Upper lobe of right lung (tissue), 1 donor: ENCODE measurements around the gene OR56A4. TPM values are rescaled to one million over a fixed set of nuclear protein-coding genes. Genes with fewer than 3 reads are reported as not detected.

Experiments
- ATAC-seq: fragments of 200-7000 bp; cut with Tn5 transposase; one replicate; pipeline ENCODE4 v1.9.1; 2020; ENCODE audit warnings: mild to moderate bottlenecking, moderate library complexity
- DNase-seq: peaks from one replicate; pipeline ENCODE4 v3.0.0-alpha.2; 2020
- H3K27ac ChIP-seq: fragments of 200-600 bp; one replicate; pipeline ENCODE4 v1.8.0; 2022
- H3K27me3 ChIP-seq: fragments of 200-600 bp; one replicate; pipeline ENCODE4 v1.8.0; 2022; ENCODE audit warnings: mild to moderate bottlenecking
- H3K36me3 ChIP-seq: fragments of 200-600 bp; one replicate; pipeline ENCODE4 v1.8.0; 2022
- H3K4me1 ChIP-seq: fragments of 200-600 bp; one replicate; pipeline ENCODE4 v1.8.0; 2022
- H3K4me3 ChIP-seq: fragments of 200-600 bp; one replicate; pipeline ENCODE4 v1.8.0; 2022; ENCODE audit warnings: mild to moderate bottlenecking
- H3K9me3 ChIP-seq: fragments of 200-600 bp; one replicate; pipeline ENCODE4 v1.8.0; 2022
- intact Hi-C: fragments of 100-400 bp; cut with DNase I; formaldehyde crosslinking; loops from one replicate; pipeline ENCODE4 v1.11.0; 2022
- total RNA-seq: library from RNA; stranded (reverse); fragmentation: NEBNext Ultra II Directional; extraction: Animal tissue kit (Norgen Biotek cat#: 25700); gene quantifications from one replicate; pipeline ENCODE4 v1.2.1, GENCODE V29; 2021
- TF ChIP-seq, protein P1 (sequence below): fragments of 200-600 bp; IDR thresholded peaks from one replicate; pipeline ENCODE4 v1.8.0; 2022; ENCODE audit warnings: antibody characterized with exemption
- donor health status: DM: no; HTN: yes; CAD: no; lungs with severe emphysema.

The OR56A4 gene
- total RNA-seq, 1 donor from 2014 or later: not detected

DNA sequence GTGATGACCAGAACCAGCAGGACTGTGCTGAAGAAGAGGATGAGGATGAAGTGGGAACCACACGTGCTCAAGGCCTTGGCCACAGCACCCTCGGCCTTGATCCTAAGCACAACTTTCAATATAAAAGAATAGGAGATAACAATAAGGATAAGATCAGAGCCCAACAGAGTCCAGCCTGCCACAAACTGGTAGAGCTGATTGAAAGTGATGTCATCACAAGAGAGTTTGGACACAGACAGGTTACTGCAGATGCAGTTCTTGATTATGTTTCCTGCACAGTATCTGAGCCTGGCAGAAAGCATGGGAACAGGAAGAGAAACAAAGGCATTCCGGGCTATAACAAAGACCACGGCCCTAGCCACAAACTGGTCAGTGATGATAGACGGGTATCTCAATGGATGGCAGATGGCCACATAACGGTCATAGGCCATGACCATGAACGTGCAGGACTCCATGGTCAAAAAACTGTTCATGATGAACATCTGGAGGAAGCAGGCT, 4.5 kb downstream of the OR56A4 start:
- no peaks in the 10 kb centered on the region for H3K36me3 ChIP-seq
- H3K27ac ChIP-seq: no peak overlapping the region
- intact Hi-C loops: no loop called here
- DNase-seq: no peak
- ATAC-seq: no peak
- H3K27me3 ChIP-seq: no peaks in the 10 kb centered on the region
- no peaks in the 10 kb centered on the region for H3K4me1 ChIP-seq
- no peak overlapping the region for H3K4me3 ChIP-seq
- no peaks in the 10 kb centered on the region for H3K9me3 ChIP-seq
- TF ChIP-seq, protein P1, sequence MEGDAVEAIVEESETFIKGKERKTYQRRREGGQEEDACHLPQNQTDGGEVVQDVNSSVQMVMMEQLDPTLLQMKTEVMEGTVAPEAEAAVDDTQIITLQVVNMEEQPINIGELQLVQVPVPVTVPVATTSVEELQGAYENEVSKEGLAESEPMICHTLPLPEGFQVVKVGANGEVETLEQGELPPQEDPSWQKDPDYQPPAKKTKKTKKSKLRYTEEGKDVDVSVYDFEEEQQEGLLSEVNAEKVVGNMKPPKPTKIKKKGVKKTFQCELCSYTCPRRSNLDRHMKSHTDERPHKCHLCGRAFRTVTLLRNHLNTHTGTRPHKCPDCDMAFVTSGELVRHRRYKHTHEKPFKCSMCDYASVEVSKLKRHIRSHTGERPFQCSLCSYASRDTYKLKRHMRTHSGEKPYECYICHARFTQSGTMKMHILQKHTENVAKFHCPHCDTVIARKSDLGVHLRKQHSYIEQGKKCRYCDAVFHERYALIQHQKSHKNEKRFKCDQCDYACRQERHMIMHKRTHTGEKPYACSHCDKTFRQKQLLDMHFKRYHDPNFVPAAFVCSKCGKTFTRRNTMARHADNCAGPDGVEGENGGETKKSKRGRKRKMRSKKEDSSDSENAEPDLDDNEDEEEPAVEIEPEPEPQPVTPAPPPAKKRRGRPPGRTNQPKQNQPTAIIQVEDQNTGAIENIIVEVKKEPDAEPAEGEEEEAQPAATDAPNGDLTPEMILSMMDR: no peak

DNA sequence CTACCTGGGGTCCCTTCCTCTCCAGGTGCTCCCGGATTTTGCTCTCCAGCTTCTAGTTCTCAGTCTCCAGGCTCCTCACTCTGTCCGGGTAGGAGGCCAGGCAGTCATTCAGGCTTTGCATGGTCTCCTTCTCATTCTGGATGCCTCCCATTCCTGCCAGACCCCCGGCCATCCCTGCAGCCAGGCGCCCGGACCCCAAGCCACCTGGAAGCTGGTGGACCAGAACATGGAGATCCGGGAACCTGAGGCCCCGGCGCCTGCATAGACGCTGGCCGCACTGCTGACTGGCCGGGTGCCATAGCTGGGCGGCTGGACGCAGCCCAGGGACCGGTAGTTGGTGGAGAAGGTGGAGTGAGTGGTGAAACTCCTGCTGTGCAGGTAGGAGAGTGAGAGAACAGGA, 12.0 kb downstream of the OR56A4 start:
- no peak for ATAC-seq
- no peak for DNase-seq
- no peaks in the 10 kb centered on the region for H3K9me3 ChIP-seq

DNA sequence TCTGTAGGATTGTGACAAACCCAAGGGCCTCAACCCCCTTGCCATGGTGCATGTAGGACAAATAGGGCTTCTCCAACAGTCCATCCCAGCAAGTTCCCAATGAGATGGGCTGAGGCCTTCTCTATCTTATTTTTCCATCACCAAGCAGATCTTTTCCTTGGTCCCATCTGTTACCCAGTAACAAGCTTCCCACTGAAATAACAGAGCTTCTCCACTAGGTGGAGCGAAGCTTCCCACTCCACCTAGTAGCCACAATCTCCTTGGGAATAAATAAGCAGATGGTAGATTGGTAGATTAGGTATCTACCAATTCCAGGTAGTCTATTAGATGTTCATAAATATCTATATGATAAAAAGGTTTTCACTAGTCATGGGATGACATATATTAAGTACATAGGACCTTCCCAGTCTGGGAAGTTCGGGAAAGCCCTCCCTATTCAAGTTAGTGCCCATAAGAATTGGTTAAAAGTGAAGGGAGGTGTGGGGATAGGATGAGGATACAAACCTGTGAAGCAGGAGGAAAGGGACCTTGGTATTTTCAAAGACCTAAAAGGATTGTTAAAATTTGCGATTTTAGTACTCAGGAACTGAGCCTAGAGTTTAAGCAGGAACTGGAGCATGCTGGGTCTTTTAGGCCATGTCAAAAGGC, 14.0 kb downstream of the OR56A4 start:
- ATAC-seq (peak; percentile 65), DNase-seq (no peak)
- no peaks in the 10 kb centered on the region for H3K4me1 ChIP-seq
- TF ChIP-seq, protein P1: peak; percentile 57
- no peaks in the 10 kb centered on the region for H3K27me3 ChIP-seq
- H3K4me3 ChIP-seq: no peak overlapping the region
- H3K9me3 ChIP-seq: no peaks in the 10 kb centered on the region
- H3K36me3 ChIP-seq: no peaks in the 10 kb centered on the region
- no peak overlapping the region for H3K27ac ChIP-seq
- intact Hi-C loops: no loop called here

More for the DNA sequence above, 12.0 kb downstream of the OR56A4 start:
- Histone ChIP-seq H3K4me3 (no peak overlapping the region), H3K27me3 (no peaks in the 10 kb centered on the region), H3K36me3 (no peaks in the 10 kb centered on the region), H3K4me1 (no peaks in the 10 kb centered on the region), H3K27ac (no peak overlapping the region)
- intact Hi-C loops: no loop called here
- TF ChIP-seq, protein P1: no peak

DNA sequence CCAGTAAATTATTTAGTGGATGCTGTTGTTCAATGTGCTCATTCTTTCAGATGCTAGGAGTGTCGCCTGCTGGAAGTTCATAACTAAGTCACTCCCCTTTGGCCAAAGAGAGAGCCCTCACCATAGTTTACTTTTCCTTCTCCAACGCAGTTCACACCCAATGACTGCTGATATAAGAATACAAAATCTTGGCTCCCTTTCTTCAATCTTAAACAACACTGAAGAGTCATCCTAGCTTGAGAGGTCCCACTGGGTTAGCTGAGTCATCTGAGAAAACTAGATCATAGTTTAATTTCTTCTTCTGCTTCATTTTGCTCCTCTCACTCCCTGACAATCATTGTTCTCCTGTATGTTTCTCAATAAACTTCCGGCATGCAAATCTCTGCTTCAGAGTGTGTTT, 14.6 kb downstream of the OR56A4 start:
- no peaks in the 10 kb centered on the region for H3K36me3 ChIP-seq
- DNase-seq: no peak
- ATAC-seq: peak; percentile 21
- H3K4me1 ChIP-seq: no peaks in the 10 kb centered on the region
- H3K4me3 ChIP-seq: no peak overlapping the region
- TF ChIP-seq, protein P1: no peak
- H3K27ac ChIP-seq: no peak overlapping the region
- no peaks in the 10 kb centered on the region for H3K27me3 ChIP-seq
- intact Hi-C loops: no loop called here
- H3K9me3 ChIP-seq: no peaks in the 10 kb centered on the region

DNA sequence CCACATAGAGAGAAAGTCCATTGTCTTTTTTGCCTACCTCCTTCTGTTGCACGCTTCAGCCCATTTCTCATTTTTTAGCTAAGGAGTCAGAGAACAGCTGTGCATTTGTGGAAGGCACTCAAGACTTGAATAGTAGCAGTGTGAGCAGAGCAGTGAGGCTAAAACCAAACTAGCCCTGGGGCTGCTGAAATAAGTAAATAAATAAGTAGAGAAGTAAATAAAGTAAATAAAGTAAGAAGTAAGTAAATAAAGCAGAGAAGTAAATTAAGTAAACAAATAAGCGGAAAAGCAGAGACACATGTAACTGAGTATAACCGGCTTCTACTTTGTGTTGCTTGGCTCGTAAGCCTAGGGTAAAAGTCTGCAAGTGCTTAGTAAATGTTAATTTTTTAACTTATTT, 17.5 kb downstream of the OR56A4 start:
- H3K27me3 ChIP-seq: no peaks in the 10 kb centered on the region
- intact Hi-C loops: no loop called here
- H3K4me1 ChIP-seq: no peaks in the 10 kb centered on the region

More for the DNA sequence above, 17.5 kb downstream of the OR56A4 start:
- TF ChIP-seq, protein P1: no peak
- Histone ChIP-seq H3K27ac (no peak overlapping the region), H3K9me3 (no peaks in the 10 kb centered on the region), H3K4me3 (no peak overlapping the region), H3K36me3 (no peaks in the 10 kb centered on the region)
- no peak for ATAC-seq
- no peak for DNase-seq
